Uterus (tissue), 4 donors: ENCODE measurements around the gene MOCS3. TPM values are rescaled to one million over a fixed set of nuclear protein-coding genes. Genes with fewer than 3 reads are reported as not detected.

Source experiments
- DNase-seq, 2 donors: peaks; one replicate each; pipeline ENCODE4 v3.0.0-alpha.2; 2019 to 2020
- H3K27ac ChIP-seq, 2 donors: fragments of 200-600 bp; sonication (generic); 1 replicate in 1 of 2; 2 replicates in 1 of 2; pipeline ENCODE4 v1.5.1; 2016 to 2018
- H3K27me3 ChIP-seq, 2 donors: fragments of 200-600 bp; sonication (generic); one replicate each; pipeline ENCODE4 v1.5.1; 2018 to 2019; ENCODE audit warnings: control low read depth in 1 of 2
- H3K36me3 ChIP-seq, 2 donors: fragments of 200-600 bp; sonication (generic); one replicate each; pipeline ENCODE4 v1.5.1; 2019; ENCODE audit warnings: control low read depth in 1 of 2
- H3K4me1 ChIP-seq, 2 donors: fragments of 200-600 bp; sonication (generic); one replicate each; pipeline ENCODE4 v1.5.1; 2018 to 2019; ENCODE audit warnings: control low read depth in 1 of 2
- H3K4me3 ChIP-seq, 2 donors: fragments of 200-600 bp; sonication (generic); 1 replicate in 1 of 2; 2 replicates in 1 of 2; pipeline ENCODE4 v1.5.1; 2018 to 2019; ENCODE audit warnings: mild to moderate bottlenecking in 1 of 2
- H3K9me3 ChIP-seq, 2 donors: fragments of 200-600 bp; sonication (generic); one replicate each; pipeline ENCODE4 v1.5.1; 2019; ENCODE audit warnings: control low read depth in 1 of 2
- CTCF ChIP-seq, 4 experiments: fragments of 200-600 bp in 2 of 4; fragments of 450-650 bp in 2 of 4; sonication (generic) in 2 of 4; IDR thresholded peaks; one replicate each; pipeline ENCODE4 v1.5.1; 2016 to 2019; ENCODE audit warnings: antibody characterized with exemption in 4 of 4, mild to moderate bottlenecking in 2 of 4, moderate library complexity in 1 of 4
- POLR2A ChIP-seq, 2 donors: fragments of 450-650 bp; IDR thresholded peaks; one replicate each; pipeline ENCODE4 v1.6.1; 2016; ENCODE audit warnings: antibody characterized with exemption in 2 of 2, mild to moderate bottlenecking in 1 of 2, moderate library complexity in 1 of 2
- intact Hi-C: fragments of 100-400 bp; cut with DNase I; formaldehyde crosslinking; loops from one replicate; pipeline ENCODE4 v1.15.1; 2023; ENCODE audit warnings: low total_unique reads
- total RNA-seq, 4 donors: library from RNA; depleted of rRNA in 3 of 4; stranded (reverse); fragments of >200 nt in 3 of 4; gene quantifications; one replicate each; pipeline versions ENCODE4 v1.1.0 to v1.2.4, GENCODE V29; 2014 to 2023
- donor health status: DM: yes; HTN: yes; CAD: no.

MOCS3 gene
- total RNA-seq, 4 donors from 2014 or later, result 0.59 to 8.2 (median 5.9) TPM

GRCh38 chr20:50992336-50992732 lies 33.7 kb downstream of the MOCS3 start:
- H3K4me1 ChIP-seq, result no peaks in the 10 kb centered on the region
- no peak for DNase-seq
- no peak overlapping the region for H3K4me3 ChIP-seq
- intact Hi-C loops, result loop anchor here (5.0 kb wide), 1 partner anchor 315 kb away; no protein-coding TSS in a partner anchor
- no peak overlapping the region for H3K27ac ChIP-seq
- H3K36me3 ChIP-seq, result no peaks in the 10 kb centered on the region
- no peak for TF ChIP-seq CTCF (IDR thresholded peaks at IDR 0.05)
- H3K27me3 ChIP-seq, result no peaks in the 10 kb centered on the region
- no peaks in the 10 kb centered on the region for H3K9me3 ChIP-seq

DNA sequence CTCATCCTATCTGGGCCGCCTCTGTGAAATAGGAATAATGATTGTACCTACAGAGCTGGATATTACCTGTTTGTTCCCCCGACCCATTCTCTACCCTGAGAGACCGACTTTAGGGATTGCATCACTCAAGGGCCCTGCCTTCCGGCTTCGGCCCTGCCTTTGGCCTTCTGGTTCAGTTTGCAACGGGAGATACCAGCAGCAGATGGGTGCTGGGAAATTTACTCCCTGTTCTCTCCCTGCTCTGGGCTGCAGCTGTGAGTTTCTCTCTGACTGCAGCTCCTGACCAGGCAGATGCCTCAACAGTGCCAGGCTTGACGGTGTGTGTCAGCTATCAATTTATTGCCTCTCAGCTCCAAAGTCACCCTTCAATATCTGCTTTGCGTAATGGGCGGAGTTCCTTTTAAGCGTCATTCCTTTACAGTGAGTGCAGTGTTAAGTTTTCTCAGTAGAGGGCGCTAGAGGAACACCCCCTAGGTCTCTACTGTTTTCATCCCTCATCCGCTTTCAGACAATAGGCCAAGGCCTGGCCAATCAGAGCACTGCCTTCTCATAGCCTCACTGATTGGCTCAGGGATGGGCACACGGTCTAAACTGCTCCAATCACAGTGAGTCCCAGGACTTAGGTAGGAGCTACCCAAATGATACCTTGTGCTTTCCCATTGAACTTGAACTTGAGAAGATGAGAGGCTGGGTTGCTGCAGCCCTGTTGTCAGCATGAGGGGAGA lies 34.3 kb downstream of the MOCS3 start:
- no peak for DNase-seq
- H3K27me3 ChIP-seq, result no peaks in the 10 kb centered on the region
- no peaks in the 10 kb centered on the region for H3K36me3 ChIP-seq
- H3K27ac ChIP-seq, result no peak overlapping the region
- H3K9me3 ChIP-seq, result no peaks in the 10 kb centered on the region
- TF ChIP-seq POLR2A (IDR thresholded peaks at IDR 0.05) (no peak), CTCF (IDR thresholded peaks at IDR 0.05) (peak in 3 of 4 experiments; percentile 10 to 23 (median 17))
- intact Hi-C loops, result loop anchor here (5.0 kb wide), 1 partner anchor 314 kb away; no protein-coding TSS in a partner anchor
- no peaks in the 10 kb centered on the region for H3K4me1 ChIP-seq
- no peak overlapping the region for H3K4me3 ChIP-seq

GRCh38 chr20:50993876-50994275 lies 35.3 kb downstream of the MOCS3 start:
- Histone ChIP-seq H3K4me3 (no peak overlapping the region), H3K27ac (no peak overlapping the region), H3K9me3 (no peaks in the 10 kb centered on the region), H3K27me3 (no peaks in the 10 kb centered on the region), H3K36me3 (no peaks in the 10 kb centered on the region), H3K4me1 (no peaks in the 10 kb centered on the region)
- no peak for DNase-seq
- intact Hi-C loops, result loop anchor here (5.0 kb wide), 1 partner anchor 313 kb away; no protein-coding TSS in a partner anchor
- TF ChIP-seq POLR2A (IDR thresholded peaks at IDR 0.05) (no peak), CTCF (IDR thresholded peaks at IDR 0.05) (no peak)

DNA sequence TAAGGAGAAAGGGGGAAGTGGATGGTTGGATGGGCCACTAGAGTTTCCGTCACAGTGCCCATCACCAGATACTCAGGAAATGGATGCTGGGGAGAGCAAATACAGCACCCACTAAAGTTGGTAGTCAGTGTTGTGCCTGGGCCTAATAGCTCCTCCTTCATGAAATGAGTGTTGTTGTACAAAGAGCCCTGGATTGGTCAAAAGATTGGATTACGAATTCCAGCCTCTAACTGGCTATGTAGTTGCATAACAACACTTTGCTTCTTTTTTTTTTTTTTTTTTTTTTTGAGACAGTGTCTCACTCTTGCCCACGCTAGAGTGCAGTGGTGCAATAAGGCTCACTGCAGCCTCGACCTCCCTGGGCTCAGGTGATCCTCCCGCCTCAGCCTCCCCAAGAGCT lies 36.9 kb downstream of the MOCS3 start:
- no peaks in the 10 kb centered on the region for H3K36me3 ChIP-seq
- H3K27me3 ChIP-seq, result no peaks in the 10 kb centered on the region
- H3K4me1 ChIP-seq, result no peaks in the 10 kb centered on the region
- no peak overlapping the region for H3K27ac ChIP-seq
- no peak for TF ChIP-seq CTCF (IDR thresholded peaks at IDR 0.05)
- TF ChIP-seq POLR2A (IDR thresholded peaks at IDR 0.05), result no peak
- intact Hi-C loops, result no loop called here
- DNase-seq, result no peak
- H3K9me3 ChIP-seq, result no peaks in the 10 kb centered on the region
- H3K4me3 ChIP-seq, result no peak overlapping the region

DNA sequence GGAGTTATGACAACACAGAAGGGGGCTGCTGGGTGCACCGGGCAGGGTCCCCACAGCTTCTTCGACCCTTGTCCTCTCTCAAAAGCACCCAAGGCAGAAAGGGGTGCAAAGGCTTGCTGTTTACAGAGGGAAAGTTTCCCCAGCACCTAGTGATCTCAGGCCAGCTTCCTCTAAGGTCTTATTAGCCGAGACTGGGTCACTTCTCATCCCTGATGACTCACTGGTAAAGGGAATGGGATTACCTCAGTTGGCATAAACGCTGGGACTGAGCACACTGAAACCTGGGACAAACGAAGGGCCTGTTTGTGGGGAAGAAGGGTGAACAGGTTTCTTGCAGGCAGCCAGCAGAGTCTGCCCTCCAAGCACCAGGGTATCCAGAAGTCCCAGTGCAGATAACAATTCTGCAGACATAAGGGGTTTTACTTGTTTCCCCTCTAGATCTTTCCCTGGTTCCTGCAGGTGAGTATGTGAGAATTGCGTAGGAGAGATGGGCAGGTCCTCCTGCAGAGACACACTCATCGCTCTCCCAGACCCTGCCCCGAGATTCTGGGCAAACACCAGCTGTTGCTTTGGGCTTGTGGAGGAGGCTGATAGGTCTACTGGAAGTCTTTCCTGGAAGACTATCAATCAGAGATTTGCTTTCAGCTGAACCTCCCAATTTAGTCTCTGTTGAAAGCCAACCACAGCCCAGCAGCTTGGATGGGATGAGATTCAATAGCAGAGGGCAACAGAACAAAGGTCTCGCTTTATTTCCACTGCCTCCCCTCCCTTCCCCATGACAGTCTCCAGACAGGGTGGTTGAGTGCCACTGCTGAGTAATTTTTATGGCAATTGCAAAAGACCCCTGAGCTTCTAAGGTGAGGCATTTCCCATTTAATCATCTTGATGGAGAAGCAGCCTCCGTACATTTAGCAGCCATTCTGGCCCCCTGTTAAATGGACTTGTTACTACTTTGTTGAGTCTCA lies 38.6 kb downstream of the MOCS3 start:
- no peak for TF ChIP-seq POLR2A (IDR thresholded peaks at IDR 0.05)
- TF ChIP-seq CTCF (IDR thresholded peaks at IDR 0.05), result no peak

More for the DNA sequence above, 38.6 kb downstream of the MOCS3 start:
- H3K27me3 ChIP-seq, result no peaks in the 10 kb centered on the region
- H3K4me1 ChIP-seq, result no peaks in the 10 kb centered on the region
- H3K4me3 ChIP-seq, result no peak overlapping the region
- DNase-seq, result no peak
- intact Hi-C loops, result no loop called here
- no peaks in the 10 kb centered on the region for H3K9me3 ChIP-seq
- no peaks in the 10 kb centered on the region for H3K36me3 ChIP-seq
- H3K27ac ChIP-seq, result no peak overlapping the region
